ENCODE results near the gene FBXW12. TPM values are rescaled to one million over a fixed set of nuclear protein-coding genes. Genes with fewer than 3 reads are reported as not detected.

FBXW12 gene
- total RNA-seq, 4 donors from 2014 or later, result not detected

- WGBS, 2 donors, result 70 to 87% methylated on average over 2 to 3 of the region's 3 CpGs
- intact Hi-C loops (cut with DNase I; ENCODE audit: low total_unique reads), result no loop called here
- DNase-seq (ENCODE audit: low spot score in 2 of 2), result no peak
- H3K4me3 ChIP-seq (ENCODE audit: low read depth, poor library complexity, severe bottlenecking), result no peak overlapping the region
- TF ChIP-seq CTCF (IDR thresholded peaks at IDR 0.05) (no peak), POLR2A (IDR thresholded peaks at IDR 0.05) (no peak)
Measured at GRCh38 chr3:48422272-48422671, 50.3 kb downstream of the FBXW12 start.

GRCh38 chr3:48422681-48423080 lies 50.7 kb downstream of the FBXW12 start:
- TF ChIP-seq CTCF (IDR thresholded peaks at IDR 0.05) (no peak), POLR2A (IDR thresholded peaks at IDR 0.05) (no peak)
- no peak for DNase-seq (ENCODE audit: low spot score in 2 of 2)
- intact Hi-C loops (cut with DNase I; ENCODE audit: low total_unique reads), result no loop called here
- no peak overlapping the region for H3K4me3 ChIP-seq (ENCODE audit: low read depth, poor library complexity, severe bottlenecking)
- WGBS, 2 donors, result 90% methylated on average over 7 to 8 of the region's 8 CpGs

- no peak for DNase-seq (ENCODE audit: low spot score in 2 of 2)
- WGBS, 2 donors, result 82 to 92% methylated on average over 25 of the region's 25 CpGs
- no peak overlapping the region for H3K4me3 ChIP-seq (ENCODE audit: low read depth, poor library complexity, severe bottlenecking)
- intact Hi-C loops (cut with DNase I; ENCODE audit: low total_unique reads), result no loop called here
- no peak for TF ChIP-seq POLR2A (IDR thresholded peaks at IDR 0.05)
- no peak for TF ChIP-seq CTCF (IDR thresholded peaks at IDR 0.05)
Measured at GRCh38 chr3:48423241-48423882, 51.3 kb downstream of the FBXW12 start.

- WGBS, 2 donors, result 83 to 85% methylated on average over 26 to 27 of the region's 27 CpGs
- no peak for TF ChIP-seq CTCF (IDR thresholded peaks at IDR 0.05)
- no peak for TF ChIP-seq POLR2A (IDR thresholded peaks at IDR 0.05)
- H3K4me3 ChIP-seq (ENCODE audit: low read depth, poor library complexity, severe bottlenecking), result no peak overlapping the region
- intact Hi-C loops (cut with DNase I; ENCODE audit: low total_unique reads), result no loop called here
- DNase-seq (ENCODE audit: low spot score in 2 of 2), result no peak
Measured at GRCh38 chr3:48423883-48424695, 52.1 kb downstream of the FBXW12 start.

- no peak overlapping the region for H3K4me3 ChIP-seq (ENCODE audit: low read depth, poor library complexity, severe bottlenecking)
- TF ChIP-seq CTCF (IDR thresholded peaks at IDR 0.05) (no peak), POLR2A (IDR thresholded peaks at IDR 0.05) (no peak)
- intact Hi-C loops (cut with DNase I; ENCODE audit: low total_unique reads), result no loop called here
- no peak for DNase-seq (ENCODE audit: low spot score in 2 of 2)
- WGBS, 2 donors, result 29 to 55% methylated on average over 6 to 13 of the region's 13 CpGs
Measured at GRCh38 chr3:48425281-48425812, 53.3 kb downstream of the FBXW12 start.

Data from lower leg skin (tissue), 4 donors.